Measurements from ENCODE around the gene SMARCD1. TPM values are rescaled to one million over a fixed set of nuclear protein-coding genes. Genes with fewer than 3 reads are reported as not detected.
A peak's percentile ranks its signal among the peaks of the same experiment; 100 is the strongest.

SMARCD1 gene
- total and polyA plus RNA-seq, 2 experiments from 2014 or later = 27.9 to 33.4 TPM

DNA sequence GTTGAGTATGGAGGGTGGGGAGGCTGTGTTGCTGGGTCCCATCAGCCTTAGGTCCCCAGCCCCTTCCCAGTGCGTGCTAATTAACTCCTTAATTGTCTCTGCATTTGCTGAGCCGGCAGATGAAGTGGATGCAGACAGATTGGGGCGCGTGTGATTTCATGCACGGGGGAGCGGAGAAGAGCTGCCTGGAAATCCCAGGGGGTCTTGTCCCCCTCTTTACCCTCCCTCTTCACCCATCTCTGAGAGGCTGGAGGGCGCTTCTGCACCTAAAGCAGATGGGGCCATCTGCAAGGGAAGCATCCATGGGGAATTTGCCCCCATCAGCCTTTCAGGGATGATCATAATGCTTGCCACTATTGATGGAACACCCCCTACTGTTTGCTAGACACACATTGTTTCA lies 32.2 kb upstream of the SMARCD1 start:
- 79% methylated on average over 7 of the region's 7 CpGs for WGBS (ENCODE audit: low lambda C conversion rate, missing lambda C conversion rate)
- H3K9me2 ChIP-seq (replicated peaks; ENCODE audit: insufficient read depth) = no peaks in the 10 kb centered on the region
- peaks cover 21% of the 10 kb centered on the region for H3K27me3 ChIP-seq
- H3K27ac ChIP-seq = no peak overlapping the region
- no peaks in the 10 kb centered on the region for H3K79me2 ChIP-seq
- H3K36me3 ChIP-seq (replicated peaks; ENCODE audit: insufficient read depth, low read depth) = no peaks in the 10 kb centered on the region
- no peaks in the 10 kb centered on the region for H4K20me1 ChIP-seq (ENCODE audit: insufficient read depth, poor library complexity, severe bottlenecking)
- TF ChIP-seq, protein P1, sequence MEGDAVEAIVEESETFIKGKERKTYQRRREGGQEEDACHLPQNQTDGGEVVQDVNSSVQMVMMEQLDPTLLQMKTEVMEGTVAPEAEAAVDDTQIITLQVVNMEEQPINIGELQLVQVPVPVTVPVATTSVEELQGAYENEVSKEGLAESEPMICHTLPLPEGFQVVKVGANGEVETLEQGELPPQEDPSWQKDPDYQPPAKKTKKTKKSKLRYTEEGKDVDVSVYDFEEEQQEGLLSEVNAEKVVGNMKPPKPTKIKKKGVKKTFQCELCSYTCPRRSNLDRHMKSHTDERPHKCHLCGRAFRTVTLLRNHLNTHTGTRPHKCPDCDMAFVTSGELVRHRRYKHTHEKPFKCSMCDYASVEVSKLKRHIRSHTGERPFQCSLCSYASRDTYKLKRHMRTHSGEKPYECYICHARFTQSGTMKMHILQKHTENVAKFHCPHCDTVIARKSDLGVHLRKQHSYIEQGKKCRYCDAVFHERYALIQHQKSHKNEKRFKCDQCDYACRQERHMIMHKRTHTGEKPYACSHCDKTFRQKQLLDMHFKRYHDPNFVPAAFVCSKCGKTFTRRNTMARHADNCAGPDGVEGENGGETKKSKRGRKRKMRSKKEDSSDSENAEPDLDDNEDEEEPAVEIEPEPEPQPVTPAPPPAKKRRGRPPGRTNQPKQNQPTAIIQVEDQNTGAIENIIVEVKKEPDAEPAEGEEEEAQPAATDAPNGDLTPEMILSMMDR (IDR thresholded peaks at IDR 0.05; ENCODE audit: poor library complexity) = no peak
- TF ChIP-seq EZH2phosphoT487 (IDR thresholded peaks at IDR 0.05; ENCODE audit: low read depth, severe bottlenecking, unreplicated experiment) = no peak
- no peak for TF ChIP-seq EZH2 (IDR thresholded peaks at IDR 0.05; ENCODE audit: borderline replicate concordance)
- no peak overlapping the region for H3K4me3 ChIP-seq
- H3K4me1 ChIP-seq (ENCODE audit: insufficient read depth) = peaks cover 15% of the 10 kb centered on the region
- H2AFZ ChIP-seq = no peak overlapping the region
- no peak for DNase-seq (ENCODE audit: low spot score)
- no peak overlapping the region for H3K4me2 ChIP-seq
- no peaks in the 10 kb centered on the region for H3K9me3 ChIP-seq (ENCODE audit: low read depth)

DNA sequence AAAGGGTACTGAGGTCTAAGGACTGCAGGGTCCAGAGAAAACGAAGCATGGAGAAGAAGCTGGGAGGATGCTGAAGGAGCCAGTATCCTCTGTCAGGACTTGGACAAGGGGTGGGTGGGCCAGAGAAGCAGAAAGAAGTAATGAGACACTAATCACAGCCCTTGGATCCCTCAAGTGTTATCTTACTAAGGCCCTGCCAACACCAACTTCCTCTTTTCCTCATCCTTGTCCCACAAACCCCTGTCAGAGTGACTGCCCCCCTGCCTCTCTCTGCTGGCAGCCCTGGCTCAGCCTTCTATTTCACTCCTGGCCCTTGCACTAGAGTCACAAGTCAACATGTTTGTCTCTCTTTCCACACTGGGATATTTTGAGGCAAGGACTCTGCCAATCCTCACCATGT lies 31.6 kb upstream of the SMARCD1 start:
- Histone ChIP-seq H3K4me2 (no peak overlapping the region), H2AFZ (no peak overlapping the region), H3K4me1 (ENCODE audit: insufficient read depth) (peaks cover 15% of the 10 kb centered on the region), H4K20me1 (ENCODE audit: insufficient read depth, poor library complexity, severe bottlenecking) (no peaks in the 10 kb centered on the region), H3K27ac (no peak overlapping the region), H3K9me2 (replicated peaks; ENCODE audit: insufficient read depth) (no peaks in the 10 kb centered on the region), H3K4me3 (no peak overlapping the region), H3K9me3 (ENCODE audit: low read depth) (no peaks in the 10 kb centered on the region), H3K79me2 (no peaks in the 10 kb centered on the region), H3K36me3 (replicated peaks; ENCODE audit: insufficient read depth, low read depth) (no peaks in the 10 kb centered on the region), H3K27me3 (peaks cover 21% of the 10 kb centered on the region)
- TF ChIP-seq EZH2phosphoT487 (IDR thresholded peaks at IDR 0.05; ENCODE audit: low read depth, severe bottlenecking, unreplicated experiment) = no peak
- TF ChIP-seq, protein P1 (IDR thresholded peaks at IDR 0.05; ENCODE audit: poor library complexity) = no peak
- no peak for TF ChIP-seq EZH2 (IDR thresholded peaks at IDR 0.05; ENCODE audit: borderline replicate concordance)
- WGBS (ENCODE audit: low lambda C conversion rate, missing lambda C conversion rate) = 95% methylated on average over 1 of the region's 1 CpG
- no peak for DNase-seq (ENCODE audit: low spot score)

DNA sequence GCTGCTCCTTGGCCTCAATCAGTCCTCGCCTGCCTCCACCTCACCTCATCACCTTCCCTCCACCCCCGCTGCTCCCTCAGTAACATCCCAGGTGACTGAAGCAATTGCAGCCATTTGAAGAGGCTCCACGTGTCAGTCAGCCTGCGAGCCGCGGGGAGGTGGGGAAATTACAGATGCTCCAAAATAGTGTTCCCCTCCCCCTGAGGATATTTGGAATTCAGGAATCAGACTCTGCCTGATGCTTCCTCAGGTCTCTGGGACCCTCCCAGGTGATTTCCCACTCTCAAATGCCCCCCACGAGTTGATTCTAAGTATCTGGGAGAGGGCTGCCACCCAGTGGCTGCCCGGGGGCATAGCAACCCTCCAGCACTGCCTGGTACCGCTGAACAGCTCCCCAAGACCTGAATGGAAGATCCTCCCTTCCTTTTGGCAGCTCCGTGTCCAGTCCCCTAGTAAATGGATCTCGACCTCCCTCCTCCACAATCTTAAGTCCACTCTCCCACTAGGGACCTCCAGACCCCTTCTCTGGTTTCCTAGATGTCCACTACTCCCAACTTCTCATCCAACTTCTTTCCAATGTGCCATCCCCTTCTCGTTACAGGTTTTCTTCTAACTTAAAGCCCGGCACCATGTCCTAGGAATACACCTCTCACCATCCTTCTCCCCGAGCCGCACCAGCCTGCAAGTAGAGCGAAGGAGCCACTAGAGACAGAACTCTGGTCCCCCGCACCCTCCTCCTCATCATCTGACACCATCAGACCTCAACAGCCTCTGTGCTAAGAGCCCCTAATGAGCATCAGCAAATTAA lies 29.1 kb upstream of the SMARCD1 start:
- Histone ChIP-seq H4K20me1 (ENCODE audit: insufficient read depth, poor library complexity, severe bottlenecking) (no peaks in the 10 kb centered on the region), H3K9me3 (ENCODE audit: low read depth) (no peaks in the 10 kb centered on the region), H3K4me1 (ENCODE audit: insufficient read depth) (peaks cover 5% of the 10 kb centered on the region), H3K27me3 (peaks cover 21% of the 10 kb centered on the region), H3K27ac (no peak overlapping the region), H3K36me3 (replicated peaks; ENCODE audit: insufficient read depth, low read depth) (no peaks in the 10 kb centered on the region), H3K79me2 (no peaks in the 10 kb centered on the region), H3K4me2 (peak overlapping the region; percentile 95), H2AFZ (no peak overlapping the region), H3K4me3 (no peak overlapping the region), H3K9me2 (replicated peaks; ENCODE audit: insufficient read depth) (no peaks in the 10 kb centered on the region)
- DNase-seq (ENCODE audit: low spot score) = peak; percentile 76
- WGBS (ENCODE audit: low lambda C conversion rate, missing lambda C conversion rate) = 12% methylated on average over 17 of the region's 17 CpGs
- TF ChIP-seq, protein P1 (IDR thresholded peaks at IDR 0.05; ENCODE audit: poor library complexity) = peak; percentile 95
- TF ChIP-seq EZH2 (IDR thresholded peaks at IDR 0.05; ENCODE audit: borderline replicate concordance) = no peak
